ENCODE results near the gene SLC41A2.

DNA sequence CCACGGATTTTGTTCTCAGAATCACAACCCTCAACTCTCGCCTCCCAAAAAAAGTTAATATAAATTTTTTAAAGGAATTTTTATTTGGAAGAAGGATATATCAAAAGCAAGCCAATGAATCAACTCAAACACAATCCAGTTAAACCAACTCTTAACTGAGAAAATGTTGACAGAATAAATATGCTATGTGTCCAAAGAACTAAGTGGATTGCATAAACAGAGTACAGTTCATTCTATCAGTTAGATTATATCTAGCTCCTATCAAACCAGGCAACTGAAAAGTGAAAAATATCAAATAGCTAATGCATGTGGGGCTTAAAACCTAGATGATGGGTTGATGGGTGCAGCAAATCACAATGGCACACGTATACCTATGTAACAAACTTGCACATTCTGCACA is 16.6 kb downstream of the SLC41A2 start:
- TF ChIP-seq, protein P1, sequence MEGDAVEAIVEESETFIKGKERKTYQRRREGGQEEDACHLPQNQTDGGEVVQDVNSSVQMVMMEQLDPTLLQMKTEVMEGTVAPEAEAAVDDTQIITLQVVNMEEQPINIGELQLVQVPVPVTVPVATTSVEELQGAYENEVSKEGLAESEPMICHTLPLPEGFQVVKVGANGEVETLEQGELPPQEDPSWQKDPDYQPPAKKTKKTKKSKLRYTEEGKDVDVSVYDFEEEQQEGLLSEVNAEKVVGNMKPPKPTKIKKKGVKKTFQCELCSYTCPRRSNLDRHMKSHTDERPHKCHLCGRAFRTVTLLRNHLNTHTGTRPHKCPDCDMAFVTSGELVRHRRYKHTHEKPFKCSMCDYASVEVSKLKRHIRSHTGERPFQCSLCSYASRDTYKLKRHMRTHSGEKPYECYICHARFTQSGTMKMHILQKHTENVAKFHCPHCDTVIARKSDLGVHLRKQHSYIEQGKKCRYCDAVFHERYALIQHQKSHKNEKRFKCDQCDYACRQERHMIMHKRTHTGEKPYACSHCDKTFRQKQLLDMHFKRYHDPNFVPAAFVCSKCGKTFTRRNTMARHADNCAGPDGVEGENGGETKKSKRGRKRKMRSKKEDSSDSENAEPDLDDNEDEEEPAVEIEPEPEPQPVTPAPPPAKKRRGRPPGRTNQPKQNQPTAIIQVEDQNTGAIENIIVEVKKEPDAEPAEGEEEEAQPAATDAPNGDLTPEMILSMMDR (IDR thresholded peaks at IDR 0.05; ENCODE audit: low read depth, low read length), result no peak
- no peak for TF ChIP-seq EZH2phosphoT487 (IDR thresholded peaks at IDR 0.05; ENCODE audit: low read depth)

Measured in OCI-LY3 (cell line).